Liver (tissue), 9 donors: ENCODE data around the gene LRRC15. TPM values are rescaled to one million over a fixed set of nuclear protein-coding genes. Genes with fewer than 3 reads are reported as not detected.

ENCODE experiments used
- DNase-seq: peaks from one replicate; pipeline ENCODE4 v3.0.0-alpha.2; 2017; ENCODE audit warnings: low spot score
- H3K27ac ChIP-seq, 2 donors: one replicate each; pipeline ENCODE4 v1.7.0; 2013; ENCODE audit warnings: inconsistent platforms in 2 of 2, low read length in 2 of 2, control low read depth in 1 of 2, low read depth in 1 of 2, mild to moderate bottlenecking in 1 of 2
- H3K27me3 ChIP-seq, 4 donors: one replicate each; pipeline versions ENCODE4 v1.6.1 to v1.7.0; 2013; ENCODE audit warnings: low read length in 3 of 4, inconsistent platforms in 1 of 4, mild to moderate bottlenecking in 1 of 4, moderate library complexity in 1 of 4; ENCODE audit not compliant: control insufficient read depth in 4 of 4, insufficient read depth in 4 of 4
- H3K36me3 ChIP-seq, 4 donors: one replicate each; pipeline versions ENCODE4 v1.6.1 to v1.7.0; 2013; ENCODE audit warnings: low read length in 3 of 4, mild to moderate bottlenecking in 3 of 4, low read depth in 1 of 4, moderate library complexity in 1 of 4; ENCODE audit not compliant: control insufficient read depth in 4 of 4, insufficient read depth in 3 of 4
- H3K4me1 ChIP-seq, 4 donors: one replicate each; pipeline versions ENCODE4 v1.6.1 to v1.7.0; 2013; ENCODE audit warnings: low read length in 3 of 4, mild to moderate bottlenecking in 3 of 4, moderate library complexity in 1 of 4; ENCODE audit not compliant: control insufficient read depth in 4 of 4, insufficient read depth in 4 of 4
- H3K4me3 ChIP-seq, 3 donors: one replicate each; pipeline versions ENCODE4 v1.6.1 to v1.7.0; 2013; ENCODE audit warnings: low read length in 3 of 3, control low read depth in 1 of 3, low read depth in 1 of 3, mild to moderate bottlenecking in 1 of 3
- H3K9ac ChIP-seq, 2 donors: one replicate each; pipeline ENCODE4 v1.7.0; 2013; ENCODE audit warnings: low read length in 2 of 2, mild to moderate bottlenecking in 2 of 2, moderate library complexity in 2 of 2, control low read depth in 1 of 2, low read depth in 1 of 2
- H3K9me3 ChIP-seq, 4 donors: one replicate each; pipeline versions ENCODE4 v1.6.1 to v1.7.0; 2013; ENCODE audit warnings: low read length in 3 of 4; ENCODE audit not compliant: control insufficient read depth in 4 of 4
- ATF3 ChIP-seq: IDR thresholded peaks from 2 replicates; pipeline ENCODE4 v1.6.1; 2016; ENCODE audit warnings: antibody characterized with exemption
- EGR1 ChIP-seq, 2 donors: IDR thresholded peaks; 2 replicates each; pipeline ENCODE4 v1.6.1; 2016 to 2018; ENCODE audit warnings: antibody characterized with exemption in 2 of 2, low read depth in 2 of 2
- FOXA1 ChIP-seq: IDR thresholded peaks from 2 replicates; pipeline ENCODE4 v1.6.1; 2016; ENCODE audit warnings: antibody characterized with exemption
- FOXA2 ChIP-seq: IDR thresholded peaks from 2 replicates; pipeline ENCODE4 v1.6.1; 2016; ENCODE audit warnings: antibody characterized with exemption
- GABPA ChIP-seq, 2 donors: IDR thresholded peaks in 1 of 2; conservative IDR thresholded peaks in 1 of 2; 2 replicates each; pipeline ENCODE4 v1.6.1; 2016; ENCODE audit warnings: antibody characterized with exemption in 2 of 2, mild to moderate bottlenecking in 1 of 2, moderate library complexity in 1 of 2
- HNF4A ChIP-seq, 2 donors: conservative IDR thresholded peaks; 2 replicates each; pipeline ENCODE4 v1.6.1; 2016; ENCODE audit warnings: antibody characterized with exemption in 2 of 2, mild to moderate bottlenecking in 2 of 2
- HNF4G ChIP-seq: IDR thresholded peaks from 2 replicates; pipeline ENCODE4 v1.6.1; 2016; ENCODE audit warnings: antibody characterized with exemption
- JUND ChIP-seq, 2 donors: IDR thresholded peaks; 2 replicates each; pipeline ENCODE4 v1.6.1; 2016; ENCODE audit warnings: antibody characterized with exemption in 2 of 2
- MAX ChIP-seq: IDR thresholded peaks from 2 replicates; pipeline ENCODE4 v1.6.1; 2016; ENCODE audit warnings: antibody characterized with exemption
- NR2F2 ChIP-seq: IDR thresholded peaks from 2 replicates; pipeline ENCODE4 v1.6.1; 2016; ENCODE audit warnings: antibody characterized with exemption
- RAD21 ChIP-seq, 2 donors: IDR thresholded peaks; 2 replicates each; pipeline ENCODE4 v1.6.1; 2016; ENCODE audit warnings: antibody characterized with exemption in 2 of 2, mild to moderate bottlenecking in 2 of 2
- REST ChIP-seq: IDR thresholded peaks from 2 replicates; pipeline ENCODE4 v1.6.1; 2016; ENCODE audit warnings: antibody characterized with exemption, mild to moderate bottlenecking
- RXRA ChIP-seq, 2 donors: IDR thresholded peaks; 2 replicates each; pipeline ENCODE4 v1.6.1; 2017 to 2018; ENCODE audit warnings: antibody characterized with exemption in 2 of 2, mild to moderate bottlenecking in 1 of 2
- SP1 ChIP-seq: IDR thresholded peaks from 2 replicates; pipeline ENCODE4 v1.6.1; 2018; ENCODE audit warnings: antibody characterized with exemption, mild to moderate bottlenecking
- YY1 ChIP-seq: IDR thresholded peaks from 2 replicates; pipeline ENCODE4 v1.6.1; 2016; ENCODE audit warnings: antibody characterized with exemption, mild to moderate bottlenecking
- WGBS: extraction: QIAGEN DNeasy Blood & Tissue Kit; methylation state at CpG from one replicate; pipeline ENCODE4 v1.1.7; 2013; 5-methylcytosine and 5-hydroxymethylcytosine counted together
- polyA plus RNA-seq, 2 donors: library from polyadenylated mRNA; stranded (reverse) in 1 of 2; unstranded in 1 of 2; fragments of 200-250 nt in 1 of 2; fragments of >200 nt in 1 of 2; fragmentation: Nextera tagmentation in 1 of 2; extraction: Ambion mirVana in 1 of 2; gene quantifications; one replicate each; pipeline versions ENCODE4 v1.2.1 to v1.2.3, GENCODE V29; 2013 to 2015
- total RNA-seq, 2 donors: library from RNA; depleted of rRNA; stranded (reverse); fragments of >200 nt; gene quantifications; one replicate each; pipeline ENCODE4 v1.2.3, GENCODE V29; 2014
- TF ChIP-seq, protein P1 (sequence below): fragments of 150-350 bp; IDR thresholded peaks from 2 replicates; pipeline ENCODE4 v1.5.1; 2017; ENCODE audit warnings: improper control_type of control experiment, low read depth, low read length; ENCODE audit not compliant: missing input control
- TF ChIP-seq, protein P2 (sequence below): IDR thresholded peaks from 2 replicates; pipeline ENCODE4 v1.6.1; 2016; ENCODE audit warnings: antibody characterized with exemption
- donor health status: healthy.
- donor health status: healthy.
- donor health status: healthy.
- donor health status: healthy.
- donor health status: healthy.

The LRRC15 gene
- total and polyA plus RNA-seq, 4 donors: 0.03 to 0.08 (median 0.05) TPM; not detected in 1

GRCh38 chr3:194407423-194407822 lies 37.9 kb upstream of the LRRC15 start:
- Histone ChIP-seq H3K9ac (no peak overlapping the region), H3K36me3 (peaks cover 2 to 25% (median 23%) of the 10 kb centered on the region in 4 donors), H3K27ac (no peak overlapping the region), H3K4me1 (no peaks in the 10 kb centered on the region), H3K4me3 (no peak overlapping the region), H3K9me3 (no peaks in the 10 kb centered on the region), H3K27me3 (no peaks in the 10 kb centered on the region)
- DNase-seq: no peak
- TF ChIP-seq SP1 (no peak), NR2F2 (no peak), GABPA (IDR thresholded peaks at IDR 0.05 in 1 of 2, conservative IDR thresholded peaks at IDR 0.05 in 1 of 2) (no peak), RAD21 (IDR thresholded peaks at IDR 0.05) (no peak), HNF4A (conservative IDR thresholded peaks at IDR 0.05) (no peak), MAX (no peak), RXRA (IDR thresholded peaks at IDR 0.05) (no peak), EGR1 (IDR thresholded peaks at IDR 0.05; ENCODE audit: low read depth in 2 of 2) (no peak), REST (no peak), ATF3 (no peak), FOXA1 (no peak), JUND (IDR thresholded peaks at IDR 0.05) (no peak), YY1 (no peak), HNF4G (no peak), FOXA2 (no peak)
- TF ChIP-seq, protein P1, sequence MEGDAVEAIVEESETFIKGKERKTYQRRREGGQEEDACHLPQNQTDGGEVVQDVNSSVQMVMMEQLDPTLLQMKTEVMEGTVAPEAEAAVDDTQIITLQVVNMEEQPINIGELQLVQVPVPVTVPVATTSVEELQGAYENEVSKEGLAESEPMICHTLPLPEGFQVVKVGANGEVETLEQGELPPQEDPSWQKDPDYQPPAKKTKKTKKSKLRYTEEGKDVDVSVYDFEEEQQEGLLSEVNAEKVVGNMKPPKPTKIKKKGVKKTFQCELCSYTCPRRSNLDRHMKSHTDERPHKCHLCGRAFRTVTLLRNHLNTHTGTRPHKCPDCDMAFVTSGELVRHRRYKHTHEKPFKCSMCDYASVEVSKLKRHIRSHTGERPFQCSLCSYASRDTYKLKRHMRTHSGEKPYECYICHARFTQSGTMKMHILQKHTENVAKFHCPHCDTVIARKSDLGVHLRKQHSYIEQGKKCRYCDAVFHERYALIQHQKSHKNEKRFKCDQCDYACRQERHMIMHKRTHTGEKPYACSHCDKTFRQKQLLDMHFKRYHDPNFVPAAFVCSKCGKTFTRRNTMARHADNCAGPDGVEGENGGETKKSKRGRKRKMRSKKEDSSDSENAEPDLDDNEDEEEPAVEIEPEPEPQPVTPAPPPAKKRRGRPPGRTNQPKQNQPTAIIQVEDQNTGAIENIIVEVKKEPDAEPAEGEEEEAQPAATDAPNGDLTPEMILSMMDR: no peak
- TF ChIP-seq, protein P2, sequence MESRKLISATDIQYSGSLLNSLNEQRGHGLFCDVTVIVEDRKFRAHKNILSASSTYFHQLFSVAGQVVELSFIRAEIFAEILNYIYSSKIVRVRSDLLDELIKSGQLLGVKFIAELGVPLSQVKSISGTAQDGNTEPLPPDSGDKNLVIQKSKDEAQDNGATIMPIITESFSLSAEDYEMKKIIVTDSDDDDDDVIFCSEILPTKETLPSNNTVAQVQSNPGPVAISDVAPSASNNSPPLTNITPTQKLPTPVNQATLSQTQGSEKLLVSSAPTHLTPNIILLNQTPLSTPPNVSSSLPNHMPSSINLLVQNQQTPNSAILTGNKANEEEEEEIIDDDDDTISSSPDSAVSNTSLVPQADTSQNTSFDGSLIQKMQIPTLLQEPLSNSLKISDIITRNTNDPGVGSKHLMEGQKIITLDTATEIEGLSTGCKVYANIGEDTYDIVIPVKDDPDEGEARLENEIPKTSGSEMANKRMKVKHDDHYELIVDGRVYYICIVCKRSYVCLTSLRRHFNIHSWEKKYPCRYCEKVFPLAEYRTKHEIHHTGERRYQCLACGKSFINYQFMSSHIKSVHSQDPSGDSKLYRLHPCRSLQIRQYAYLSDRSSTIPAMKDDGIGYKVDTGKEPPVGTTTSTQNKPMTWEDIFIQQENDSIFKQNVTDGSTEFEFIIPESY: no peak
- 88% methylated on average over 7 of the region's 7 CpGs for WGBS

DNA sequence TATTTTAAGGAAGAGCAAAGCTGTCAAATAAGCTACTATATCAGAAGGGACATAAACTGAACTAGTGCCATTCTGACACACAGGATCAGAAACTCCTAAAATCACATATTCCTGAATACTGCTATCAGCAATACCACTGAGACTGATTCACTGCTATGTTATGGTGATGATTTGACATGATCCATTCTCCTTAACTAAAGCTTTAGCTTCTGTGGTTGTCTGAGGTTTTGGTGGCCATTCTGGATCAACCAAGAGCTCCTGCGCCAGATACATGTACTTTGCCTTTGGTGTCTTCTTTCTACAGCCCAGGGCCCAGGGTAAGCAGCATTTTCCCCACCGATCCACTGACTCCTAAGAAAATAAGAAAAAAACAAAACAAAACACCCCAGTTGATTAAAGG lies 36.2 kb upstream of the LRRC15 start:
- H3K4me3 ChIP-seq: no peak overlapping the region
- no peaks in the 10 kb centered on the region for H3K4me1 ChIP-seq
- no peak for DNase-seq
- H3K9me3 ChIP-seq: no peaks in the 10 kb centered on the region
- no peaks in the 10 kb centered on the region for H3K27me3 ChIP-seq
- H3K27ac ChIP-seq: no peak overlapping the region
- H3K36me3 ChIP-seq: peaks cover 2 to 16% (median 12%) of the 10 kb centered on the region in 4 donors
- WGBS: 96% methylated on average over 2 of the region's 2 CpGs
- H3K9ac ChIP-seq: no peak overlapping the region
- TF ChIP-seq GABPA (IDR thresholded peaks at IDR 0.05 in 1 of 2, conservative IDR thresholded peaks at IDR 0.05 in 1 of 2) (no peak), HNF4A (conservative IDR thresholded peaks at IDR 0.05) (no peak), HNF4G (no peak), REST (no peak), FOXA2 (no peak), YY1 (no peak), RXRA (IDR thresholded peaks at IDR 0.05) (no peak), NR2F2 (no peak)
- TF ChIP-seq, protein P2: no peak
